HG02973 (cell line): Measurements from ENCODE around the gene PTPRD.

Source experiments
- ATAC-seq: cut with Tn5 transposase; IDR thresholded peaks from one replicate; pipeline ENCODE4 v1.9.1; 2021; ENCODE audit warnings: moderate library complexity; ENCODE audit not compliant: unreplicated experiment

The PTPRD gene

GRCh38 chr9:8677741-8678140 is 1935.1 kb downstream of the PTPRD start:
- ATAC-seq: no peak

- ATAC-seq: no peak
Measured at GRCh38 chr9:8674536-8674935, 1938.3 kb downstream of the PTPRD start.

GRCh38 chr9:8673830-8674229 is 1939.0 kb downstream of the PTPRD start:
- no peak for ATAC-seq

- ATAC-seq: no peak
Measured at GRCh38 chr9:8670751-8671150, 1942.1 kb downstream of the PTPRD start.

GRCh38 chr9:8668751-8669150 is 1944.1 kb downstream of the PTPRD start:
- no peak for ATAC-seq

- ATAC-seq: no peak
Measured at GRCh38 chr9:8668231-8668630, 1944.6 kb downstream of the PTPRD start.

GRCh38 chr9:8666060-8666459 is 1946.7 kb downstream of the PTPRD start:
- no peak for ATAC-seq

GRCh38 chr9:8660383-8660782 is 1952.4 kb downstream of the PTPRD start:
- no peak for ATAC-seq

GRCh38 chr9:8659108-8659507 is 1953.7 kb downstream of the PTPRD start:
- ATAC-seq: no peak

GRCh38 chr9:8655071-8655470 is 1957.7 kb downstream of the PTPRD start:
- no peak for ATAC-seq

- ATAC-seq: no peak
Measured at GRCh38 chr9:8653855-8654254, 1958.9 kb downstream of the PTPRD start.

- ATAC-seq: no peak
Measured at GRCh38 chr9:8653111-8653510, 1959.7 kb downstream of the PTPRD start.

- no peak for ATAC-seq
Measured at GRCh38 chr9:8652255-8652654, 1960.5 kb downstream of the PTPRD start.

GRCh38 chr9:8651846-8652215 is 1961.0 kb downstream of the PTPRD start:
- no peak for ATAC-seq

- ATAC-seq: no peak
Measured at GRCh38 chr9:8651070-8651845, 1961.5 kb downstream of the PTPRD start.

GRCh38 chr9:8649807-8650206 is 1963.0 kb downstream of the PTPRD start:
- ATAC-seq: no peak

- ATAC-seq: no peak
Measured at GRCh38 chr9:8649160-8649559, 1963.6 kb downstream of the PTPRD start.

GRCh38 chr9:8648271-8648845 is 1964.4 kb downstream of the PTPRD start:
- ATAC-seq: no peak

- ATAC-seq: no peak
Measured at GRCh38 chr9:8647824-8648223, 1965.0 kb downstream of the PTPRD start.

- ATAC-seq: no peak
Measured at GRCh38 chr9:8644571-8644970, 1968.2 kb downstream of the PTPRD start.

GRCh38 chr9:8643896-8644295 is 1968.9 kb downstream of the PTPRD start:
- no peak for ATAC-seq

GRCh38 chr9:8643464-8643863 is 1969.3 kb downstream of the PTPRD start:
- no peak for ATAC-seq

GRCh38 chr9:8640761-8641160 is 1972.0 kb downstream of the PTPRD start:
- ATAC-seq: no peak
